GM21528 (cell line): ENCODE measurements around the gene FGF22.
"Not testable (repeated sequence)": the region's sequence is repeated elsewhere in the genome, so short reads cannot be mapped to it uniquely, and the experiment has no call there.

ENCODE experiments used
- ATAC-seq: cut with Tn5 transposase; IDR thresholded peaks from one replicate; pipeline ENCODE4 v1.9.1; 2021; ENCODE audit warnings: mild to moderate bottlenecking, moderate library complexity; ENCODE audit not compliant: unreplicated experiment, low FRiP score

FGF22 gene

DNA sequence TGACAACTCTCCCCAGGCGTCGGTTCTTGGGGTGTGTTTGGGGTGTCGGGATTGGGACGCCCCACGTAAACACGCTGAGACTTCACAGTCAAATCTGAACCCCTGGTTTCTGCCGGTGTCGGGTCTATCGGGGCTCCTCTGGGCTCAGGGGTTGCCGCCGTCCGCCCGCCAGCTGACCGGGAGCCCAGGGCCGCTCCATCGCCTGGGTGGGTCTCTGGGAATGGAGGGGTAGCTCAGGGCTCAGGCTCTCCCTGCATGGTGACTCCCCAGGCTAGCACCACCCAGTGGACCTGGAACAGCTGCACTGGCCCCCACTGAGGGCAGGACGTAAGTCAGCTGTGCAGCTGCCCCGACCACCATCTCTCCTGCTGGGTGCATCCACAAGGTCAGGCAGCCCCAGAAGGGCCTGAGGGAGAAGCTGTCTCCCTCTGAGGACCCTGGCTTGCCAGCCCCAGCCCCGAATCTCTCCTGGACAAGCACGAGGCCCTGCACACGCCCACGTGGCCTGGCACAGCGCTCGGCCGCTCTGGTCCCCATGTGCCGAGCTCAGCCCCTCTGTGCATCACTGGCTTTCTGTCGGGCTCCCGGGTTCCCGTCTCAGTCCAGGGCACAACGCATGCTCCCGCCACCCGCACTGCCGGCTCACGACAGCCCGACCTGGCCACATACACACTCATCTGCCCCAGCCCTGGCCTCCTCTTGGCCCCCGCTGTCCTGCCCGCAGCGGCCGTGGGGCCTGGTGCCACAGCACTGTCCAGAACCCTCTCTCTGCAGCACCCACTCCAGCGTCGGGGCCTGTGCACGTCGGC, 17.3 kb downstream of the FGF22 start:
- ATAC-seq: no peak

DNA sequence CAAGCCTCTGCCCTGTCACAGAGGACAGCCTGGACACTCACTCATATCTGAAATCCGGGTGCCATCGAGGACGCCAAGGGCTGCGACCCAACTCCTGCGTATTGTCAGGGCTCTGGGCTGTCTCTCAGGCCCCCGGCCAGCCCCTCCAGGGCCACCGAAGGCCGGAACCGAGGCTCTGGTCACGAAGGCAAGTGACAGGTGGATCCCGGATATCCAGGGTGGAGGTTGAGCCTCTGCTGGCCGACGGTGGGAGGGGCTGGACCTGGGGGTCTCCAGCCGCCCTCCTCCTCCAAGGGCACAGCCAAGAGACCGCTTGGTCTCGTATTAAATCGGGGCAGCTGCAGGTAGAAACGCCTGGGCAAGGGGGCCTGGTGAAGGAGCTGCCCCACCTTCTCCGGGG, 17.9 kb downstream of the FGF22 start:
- ATAC-seq: no peak

DNA sequence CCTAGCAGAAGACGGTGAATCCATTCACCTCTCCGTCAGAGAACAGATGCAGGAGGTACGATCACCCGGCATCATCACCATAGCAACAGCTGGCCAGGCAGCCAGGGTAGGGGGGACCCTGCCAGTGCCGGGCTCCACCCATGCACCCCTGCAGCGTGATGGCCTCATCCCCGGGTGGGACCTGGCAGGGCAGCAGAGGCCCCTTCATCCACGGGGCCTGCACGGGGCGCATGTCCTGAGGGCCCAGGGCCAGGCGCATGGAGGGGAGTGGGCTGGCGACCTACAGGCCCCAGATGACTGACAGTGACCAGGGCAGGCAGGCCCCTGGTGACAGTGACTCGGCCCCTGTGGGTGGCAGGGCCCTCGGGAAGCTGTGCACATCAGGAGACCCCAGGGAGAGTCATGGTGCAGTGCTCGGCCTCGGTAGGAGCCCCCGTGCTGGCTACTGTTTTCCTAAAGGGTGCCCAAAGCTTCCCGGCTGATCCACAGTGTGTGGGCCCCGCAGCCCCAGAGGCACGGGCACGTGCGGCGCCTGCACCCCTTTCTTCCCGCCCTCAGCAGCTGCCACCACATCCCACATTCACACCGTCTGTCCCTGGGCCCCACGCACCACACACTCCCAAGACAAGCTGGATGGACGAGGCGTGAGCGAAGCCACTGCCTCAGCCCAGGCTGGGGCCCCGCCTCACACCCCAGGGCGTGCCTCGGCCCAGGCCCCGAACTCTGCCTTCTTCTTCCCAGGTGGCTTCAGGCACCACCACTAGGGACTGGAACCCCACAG, 18.6 kb downstream of the FGF22 start:
- ATAC-seq: no peak

DNA sequence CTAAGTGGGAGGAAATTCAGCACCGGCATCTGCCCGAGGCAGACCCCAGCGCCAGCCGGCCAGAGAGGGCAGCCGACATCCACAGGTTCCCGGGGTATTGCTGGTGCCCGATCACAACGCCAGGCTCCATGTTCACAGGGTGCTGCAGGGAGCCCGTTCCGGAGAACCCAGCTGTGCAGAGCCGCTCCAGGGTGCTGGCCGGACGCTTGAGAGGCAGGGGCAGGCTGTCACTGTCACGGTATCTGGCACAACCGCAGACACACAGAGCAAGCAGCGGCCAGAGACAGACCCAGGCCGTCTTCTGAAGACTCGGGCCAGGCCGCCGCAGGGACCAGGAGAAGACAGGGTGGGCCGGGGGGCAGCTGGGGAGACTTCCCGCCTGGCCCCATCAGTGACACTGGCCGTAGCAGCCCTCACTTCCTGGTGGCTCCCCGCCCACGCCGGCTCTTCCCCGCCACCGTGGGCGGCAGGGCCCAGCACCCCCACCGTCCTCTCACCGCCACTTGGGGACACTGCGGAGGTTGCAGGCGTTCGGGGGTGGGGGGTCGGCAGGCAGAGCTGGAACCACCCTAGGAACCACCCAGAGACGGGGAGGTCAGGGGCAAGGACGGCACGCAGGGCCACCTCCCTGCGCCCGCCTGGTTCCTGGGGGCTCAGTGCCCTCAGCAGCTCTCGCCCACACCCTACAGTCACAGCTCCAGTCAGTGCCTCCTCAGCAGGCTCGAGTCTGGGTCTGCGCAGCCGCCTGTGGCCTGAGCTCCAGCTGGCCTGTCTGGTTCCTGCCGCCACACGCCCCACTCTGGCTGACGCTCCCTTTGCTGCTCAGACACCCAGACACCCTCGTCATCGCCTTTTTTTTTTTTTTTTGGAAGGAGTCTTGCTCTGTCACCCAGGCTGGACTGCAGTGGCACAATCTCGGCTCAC, 19.5 kb downstream of the FGF22 start:
- ATAC-seq: no peak

DNA sequence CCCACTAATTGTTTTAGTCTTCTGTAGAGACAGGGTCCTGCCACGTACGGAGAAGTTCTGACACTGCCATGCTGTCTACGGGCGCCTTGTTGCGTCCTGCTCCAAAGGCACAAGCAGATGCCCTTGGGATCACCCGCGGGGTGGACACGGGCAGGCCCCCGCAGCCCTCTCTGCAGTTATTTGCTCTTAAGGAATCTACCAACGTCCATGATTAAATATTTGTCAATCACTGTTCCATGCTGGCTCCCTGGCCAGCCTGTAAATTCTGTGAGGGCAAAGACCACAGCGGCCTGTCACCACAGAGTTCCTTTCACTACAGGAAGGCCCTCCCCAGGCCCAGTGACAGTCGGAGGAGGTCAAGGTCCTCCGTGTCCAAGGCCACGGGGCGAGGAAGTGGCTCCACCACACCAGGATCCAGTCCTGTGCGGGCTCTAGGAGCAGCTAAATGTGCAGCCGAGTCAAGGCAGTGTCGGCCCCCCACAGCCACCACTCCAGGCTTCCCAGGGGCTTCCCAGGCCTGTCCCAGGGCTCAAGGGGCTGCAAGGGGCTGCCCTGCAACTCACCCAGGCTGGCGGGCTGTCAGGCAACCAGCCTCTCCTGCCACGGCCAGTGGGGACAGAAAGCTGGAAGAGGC, 21.2 kb downstream of the FGF22 start:
- no peak for ATAC-seq

DNA sequence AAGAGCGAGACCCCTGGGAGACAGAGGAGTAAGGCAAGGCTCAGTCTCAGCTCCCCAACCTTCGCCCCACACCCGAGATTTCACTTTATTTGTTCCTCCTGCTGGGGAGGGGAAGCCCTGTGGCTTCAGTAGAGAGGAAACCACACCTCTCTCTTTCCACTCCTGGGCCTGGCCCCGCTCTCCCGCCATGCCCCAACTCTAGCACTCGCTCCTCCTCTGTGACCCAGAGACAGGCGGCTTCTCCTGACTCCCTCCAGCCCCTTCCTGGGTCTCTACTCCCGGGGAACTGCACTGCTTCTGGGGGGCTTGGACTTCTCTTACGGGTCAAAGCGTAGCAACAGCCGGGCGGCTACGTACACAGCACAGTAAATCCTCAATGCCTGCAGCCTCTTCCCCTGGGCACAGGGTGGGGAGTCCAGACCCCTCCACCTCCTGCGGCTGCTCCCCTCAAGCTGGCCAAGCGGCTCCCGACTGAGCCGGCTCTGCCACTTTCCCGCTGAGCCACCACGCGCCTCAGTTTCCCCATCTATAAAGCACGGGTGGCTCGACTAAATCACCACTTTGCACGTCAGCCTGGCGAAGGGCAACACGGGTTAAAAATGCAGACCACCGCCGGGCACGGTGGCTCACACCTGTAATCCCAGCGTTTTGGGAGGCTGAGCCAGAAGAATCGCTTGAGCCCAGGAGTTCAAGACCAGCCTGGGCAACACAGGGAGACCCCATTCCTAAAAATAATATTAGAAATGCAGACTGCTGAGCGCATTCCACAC, 21.9 kb downstream of the FGF22 start:
- no peak for ATAC-seq

DNA sequence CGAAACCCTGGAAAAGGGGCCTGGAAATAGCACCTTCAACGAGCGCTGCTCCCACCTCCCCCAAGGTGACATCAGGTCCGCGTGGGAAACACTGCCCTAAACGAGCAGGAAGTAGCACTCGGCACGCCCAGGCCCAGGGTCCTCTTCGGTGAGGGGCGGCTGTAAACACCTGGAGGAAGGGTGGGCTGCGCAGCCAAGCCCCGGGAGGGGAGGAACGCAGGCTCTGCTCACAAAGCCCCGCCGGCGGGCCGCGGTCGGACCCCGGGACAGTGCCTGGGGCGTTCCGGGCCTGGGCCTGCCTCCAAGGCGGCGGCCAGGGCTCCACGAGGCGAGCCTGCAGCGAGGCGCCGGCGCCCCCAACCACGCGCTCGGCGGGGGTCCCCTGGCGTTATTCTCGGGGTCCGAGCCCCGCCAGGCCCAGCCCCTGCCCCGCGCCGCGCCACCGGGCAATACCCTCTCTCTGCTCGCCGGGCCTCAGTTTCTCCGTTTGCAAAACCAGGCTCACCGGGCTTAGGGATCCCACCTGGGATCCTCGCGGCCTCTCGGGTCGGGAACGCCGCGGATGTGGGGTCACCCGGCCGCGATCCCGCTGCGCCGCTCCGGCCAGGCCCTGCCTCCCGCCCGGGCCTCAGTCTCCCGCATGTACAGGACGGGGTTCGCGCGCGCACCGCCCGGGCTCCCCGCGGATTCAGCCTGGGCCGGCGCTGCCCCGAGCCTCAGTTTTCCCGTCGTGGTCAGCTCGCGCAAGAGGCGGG, 22.7 kb downstream of the FGF22 start:
- peak; percentile 13 for ATAC-seq

DNA sequence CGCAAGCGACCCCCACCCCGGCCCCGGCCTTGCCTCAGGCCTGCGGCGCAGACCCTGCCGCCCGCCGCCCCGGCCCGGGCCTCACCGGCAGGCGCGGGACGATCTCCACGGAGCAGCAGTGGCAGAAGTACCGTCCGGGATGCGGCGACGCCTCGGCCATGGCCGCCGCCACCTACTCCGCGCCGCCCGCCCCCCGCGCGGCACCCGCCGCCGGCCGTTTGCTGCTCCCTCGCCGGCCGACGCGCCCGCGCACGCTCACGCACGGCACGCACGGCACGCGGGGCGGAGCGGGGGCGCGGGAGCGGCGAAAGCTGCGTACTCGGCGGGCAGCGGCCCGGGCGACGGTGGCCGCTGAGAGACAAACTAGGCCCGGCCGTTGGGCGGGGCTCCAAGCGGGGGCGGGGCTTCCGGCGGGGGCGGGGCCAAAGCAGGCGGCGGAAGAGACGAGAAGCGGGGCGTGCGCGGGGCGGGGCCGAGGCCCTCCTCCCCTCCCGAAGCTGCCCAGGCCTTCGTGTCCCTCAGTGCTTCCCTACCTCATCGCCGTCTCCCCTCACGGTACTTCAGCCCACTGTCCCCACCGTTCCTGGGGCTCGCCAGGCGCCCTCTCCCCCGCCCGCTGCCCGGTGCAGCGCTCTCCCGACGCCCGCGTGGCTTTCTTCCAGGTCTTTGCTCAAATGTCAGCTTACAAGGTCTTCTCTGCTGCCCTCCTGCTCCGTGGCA, 23.4 kb downstream of the FGF22 start, which contains the start of gene RNF126:
Gene RNF126, minus strand, starts transcription at position 253 of the 720 bp plus-strand sequence. Its CDS starts 93 bp downstream, at position 160.
- ATAC-seq: peak; percentile 49

DNA sequence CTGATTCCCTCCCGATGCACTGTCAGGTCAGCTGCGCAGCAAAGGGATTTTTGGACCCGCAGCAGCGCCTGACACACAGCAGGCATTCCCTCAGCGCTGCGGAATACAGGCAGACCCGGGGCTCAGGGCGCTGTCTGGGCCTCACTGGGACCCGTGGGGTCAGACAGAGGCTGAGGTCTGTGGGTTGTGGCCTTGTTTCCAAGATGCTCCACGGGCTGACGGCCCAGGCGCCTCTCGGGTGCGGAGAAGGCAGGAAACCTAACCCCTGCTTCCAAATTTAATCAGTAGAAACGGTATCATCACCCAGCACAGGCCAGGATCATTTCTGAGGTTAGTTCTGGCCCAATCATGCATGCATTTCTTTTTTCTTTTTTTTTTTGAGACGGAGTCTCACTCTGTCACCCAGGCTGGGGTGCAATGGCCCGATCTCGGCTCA, 24.0 kb downstream of the FGF22 start:
- ATAC-seq: no peak

DNA sequence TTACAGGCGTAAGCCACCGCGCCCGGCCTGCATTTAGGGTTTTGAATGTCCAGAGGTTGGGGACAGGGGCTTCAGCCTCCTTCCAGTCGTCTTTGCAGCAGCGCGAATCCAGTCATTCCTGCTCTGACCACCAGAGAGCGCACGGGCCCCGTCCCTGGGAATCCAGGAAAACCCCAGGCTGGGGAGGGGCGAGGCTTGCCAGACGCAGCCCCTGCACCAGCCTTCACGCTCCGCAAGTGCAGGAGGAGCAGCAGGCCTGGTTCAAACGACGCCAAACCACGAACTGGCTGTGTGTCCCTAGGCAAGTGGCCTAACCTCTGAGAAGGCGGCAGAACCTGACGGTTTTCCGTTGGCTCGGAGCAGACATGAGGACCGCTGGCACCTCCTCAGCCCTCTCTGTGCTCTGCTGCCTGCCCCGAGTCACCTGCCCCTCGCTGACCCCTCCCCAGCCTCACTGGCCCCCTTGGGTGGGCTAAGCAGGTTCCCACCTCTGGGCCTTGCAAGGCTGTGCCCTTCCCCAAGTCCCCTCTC, 25.3 kb downstream of the FGF22 start:
- no peak for ATAC-seq

DNA sequence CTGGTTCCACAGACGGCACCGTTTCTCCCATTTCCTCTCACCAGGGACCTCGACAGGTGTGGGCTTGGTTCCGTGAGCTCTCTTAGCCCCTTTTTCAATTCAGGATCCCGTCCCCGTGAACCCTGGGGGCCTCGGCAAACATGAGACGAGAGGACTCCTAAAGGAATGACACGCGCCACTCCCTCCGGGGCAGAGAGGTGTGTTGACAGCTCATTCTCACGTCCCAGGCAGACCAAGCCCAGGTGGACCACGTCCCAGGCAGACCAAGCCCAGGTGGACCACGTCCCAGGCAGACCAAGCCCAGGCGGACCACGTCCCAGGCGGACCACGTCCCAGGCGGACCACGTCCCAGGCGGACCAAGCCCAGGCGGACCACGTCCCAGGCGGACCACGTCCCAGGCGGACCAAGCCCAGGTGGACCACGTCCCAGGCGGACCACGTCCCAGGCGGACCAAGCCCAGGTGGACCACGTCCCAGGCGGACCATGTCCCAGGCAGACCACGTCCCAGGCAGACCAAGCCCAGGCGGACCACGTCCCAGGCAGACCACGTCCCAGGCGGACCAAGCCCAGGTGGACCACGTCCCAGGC, 27.4 kb downstream of the FGF22 start:
- not testable (repeated sequence) for ATAC-seq

DNA sequence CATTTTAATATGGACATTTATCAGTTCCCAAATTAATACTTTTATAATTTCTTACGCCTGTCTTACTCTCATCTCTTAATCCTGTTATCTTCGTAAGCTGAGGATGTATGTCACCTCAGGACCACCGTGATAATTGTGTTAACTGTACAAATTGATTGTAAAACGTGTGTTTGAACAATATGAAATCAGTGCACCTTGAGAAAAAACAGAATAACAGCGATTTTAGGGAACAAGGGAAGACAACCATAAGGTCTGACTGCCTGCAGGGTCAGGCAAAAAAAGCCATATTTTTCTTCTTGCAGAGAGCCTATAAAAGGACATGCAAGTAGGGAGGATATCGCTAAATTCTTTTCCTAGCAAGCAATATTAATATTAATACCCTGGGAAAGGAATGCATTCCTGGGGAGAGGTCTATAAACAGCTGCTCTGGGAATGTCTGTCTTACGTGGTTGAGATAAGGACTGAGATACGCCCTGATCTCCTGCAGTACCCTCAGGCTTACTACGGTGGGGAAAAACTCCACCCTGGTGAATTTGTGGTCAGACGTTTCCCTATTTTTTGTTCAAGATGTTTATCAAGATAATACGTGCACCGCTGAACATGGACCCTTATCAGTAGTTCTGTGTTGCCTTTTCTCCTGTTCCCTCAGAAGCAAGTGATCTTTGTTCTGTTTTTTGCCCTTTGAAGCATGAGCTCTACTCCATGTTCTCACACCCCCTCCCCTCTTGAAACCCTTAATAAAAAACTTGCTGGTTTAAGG, 29.2 kb downstream of the FGF22 start:
- ATAC-seq: not testable (repeated sequence)

DNA sequence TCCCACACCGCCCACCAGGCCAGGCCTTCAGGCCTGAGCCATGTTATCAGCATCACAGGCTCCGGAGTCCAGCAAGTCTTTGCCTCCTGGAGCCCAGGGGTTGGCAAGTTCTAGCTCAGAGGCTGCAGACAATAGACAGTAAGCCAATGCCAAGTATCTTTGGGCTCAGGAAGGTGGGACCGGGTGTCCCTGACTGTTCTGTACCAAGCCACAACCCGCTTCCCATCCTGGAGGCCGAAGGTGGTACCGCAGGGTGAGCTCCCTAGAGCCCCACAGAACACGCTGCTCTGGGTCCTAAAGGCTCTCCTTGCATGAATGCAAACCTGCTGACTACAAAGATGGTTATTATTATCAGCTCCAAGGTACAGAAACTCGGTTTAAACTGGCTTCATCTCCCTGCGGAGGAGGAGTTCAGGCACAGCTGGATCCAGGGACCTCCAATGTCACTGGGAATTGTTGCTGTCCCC, 31.0 kb downstream of the FGF22 start:
- ATAC-seq: no peak

DNA sequence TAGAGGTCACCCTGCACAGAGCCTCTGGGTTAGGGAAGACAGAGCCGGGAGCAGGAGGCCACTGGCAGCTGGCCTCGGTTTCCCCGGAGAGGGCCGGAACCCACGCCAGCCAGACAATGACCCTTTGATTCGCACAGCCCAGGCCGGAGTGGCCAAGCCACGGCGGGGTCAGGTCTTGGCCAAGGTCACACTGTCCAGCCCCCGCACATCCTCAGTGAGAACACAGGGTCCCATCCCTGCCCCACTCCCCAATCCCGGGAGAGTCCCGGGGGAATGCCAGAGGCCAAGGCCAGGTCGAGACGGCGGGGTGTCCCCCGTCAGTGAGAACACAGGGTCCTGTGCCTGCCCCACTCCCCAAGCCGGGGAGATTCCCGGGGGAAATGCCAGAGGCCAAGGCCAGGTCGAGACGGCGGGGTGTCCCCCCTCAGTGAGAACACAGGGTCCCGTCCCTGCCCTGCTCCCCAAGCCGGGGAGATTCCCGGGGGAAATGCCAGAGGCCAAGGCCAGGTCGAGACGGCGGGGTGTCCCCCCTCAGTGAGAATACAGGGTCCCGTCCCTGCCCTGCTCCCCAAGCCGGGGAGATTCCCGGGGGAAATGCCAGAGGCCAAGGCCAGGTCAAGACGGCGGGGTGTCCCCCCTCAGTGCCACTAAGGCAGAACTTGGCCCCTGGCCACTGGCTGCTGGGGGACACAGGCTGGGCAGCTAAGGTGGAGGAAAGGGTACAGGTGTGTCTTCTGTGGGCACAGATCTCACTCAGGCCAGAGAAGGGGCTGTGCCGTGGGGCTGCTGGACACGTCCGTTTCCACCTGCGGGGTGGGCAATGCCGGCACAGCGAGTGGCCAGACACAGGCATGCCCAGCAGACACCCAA, 34.8 kb downstream of the FGF22 start:
- no peak for ATAC-seq

DNA sequence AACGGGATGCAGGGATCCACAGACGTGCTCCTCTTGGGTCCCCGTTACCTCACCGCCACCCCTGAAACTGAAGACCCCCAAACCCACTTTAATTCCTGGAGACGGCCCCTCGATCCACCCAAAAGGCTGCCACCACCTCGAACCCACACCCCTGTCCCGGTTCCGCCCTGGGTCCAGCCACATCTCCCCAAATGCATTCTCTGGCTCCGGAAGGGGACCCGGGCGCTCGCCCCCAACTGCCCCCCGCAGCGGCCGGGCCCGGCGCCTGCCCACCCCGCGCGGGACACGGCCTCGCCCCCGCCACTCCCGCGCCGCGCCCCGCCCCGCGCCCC, 36.3 kb downstream of the FGF22 start:
- no peak for ATAC-seq
